KOPT-K1 (cell line): ENCODE measurements around the gene GTSE1.
"Not testable (repeated sequence)": the region's sequence is repeated elsewhere in the genome, so short reads cannot be mapped to it uniquely, and the experiment has no call there.

ENCODE experiments used
- H3K27ac ChIP-seq: fragments of 200-600 bp; sonication (generic); 2 replicates; pipeline ENCODE4 v1.5.1; 2016; ENCODE audit warnings: antibody characterized with exemption, mild to moderate bottlenecking, low read depth, low read length; ENCODE audit not compliant: poor library complexity, severe bottlenecking
- H3K36me3 ChIP-seq: fragments of 200-600 bp; sonication (generic); 2 replicates; pipeline ENCODE4 v1.5.1; 2017; ENCODE audit warnings: antibody characterized with exemption, mild to moderate bottlenecking, low read length, moderate library complexity; ENCODE audit not compliant: insufficient read depth
- H3K9me3 ChIP-seq: fragments of 200-600 bp; sonication (generic); 2 replicates; pipeline ENCODE4 v1.5.1; 2017; ENCODE audit warnings: antibody characterized with exemption, low read length, mild to moderate bottlenecking; ENCODE audit not compliant: insufficient read depth, poor library complexity, severe bottlenecking

Gene GTSE1

GRCh38 chr22:46296257-46297150, at the start of gene GTSE1:
GTSE1 (plus strand) TSS chr22:46296870; CDS start chr22:46297401, 531 bp downstream.
- Histone ChIP-seq H3K27ac (peak within 1 kb of the TSS; percentile 91), H3K9me3 (no peaks in the 10 kb centered on the region), H3K36me3 (peaks cover 37% of the 10 kb centered on the region)

- no peaks in the 10 kb centered on the region for H3K9me3 ChIP-seq
- no peak overlapping the region for H3K27ac ChIP-seq
- H3K36me3 ChIP-seq = peaks cover 12% of the 10 kb centered on the region; the same call in 1 of the 2 replicates
Observed at GRCh38 chr22:46247443-46247975, 49.2 kb upstream of the GTSE1 start.

- H3K9me3 ChIP-seq = no peaks in the 10 kb centered on the region
- H3K27ac ChIP-seq = peak within 1 kb of the TSS; percentile 73
- H3K36me3 ChIP-seq = no peaks in the 10 kb centered on the region
Observed at GRCh38 chr22:46250035-46250782, 46.5 kb upstream of the GTSE1 start, which contains the start of gene CDPF1. CDPF1 (minus strand) TSS chr22:46250293; CDS start chr22:46248284, 2,009 bp downstream.

- Histone ChIP-seq H3K36me3 (no peaks in the 10 kb centered on the region), H3K9me3 (no peaks in the 10 kb centered on the region), H3K27ac (peak overlapping the region; percentile 73)
Observed at GRCh38 chr22:46250783-46251125, 45.9 kb upstream of the GTSE1 start.

GRCh38 chr22:46251266-46251665, 45.4 kb upstream of the GTSE1 start:
- H3K9me3 ChIP-seq = no peaks in the 10 kb centered on the region
- no peak overlapping the region for H3K27ac ChIP-seq
- H3K36me3 ChIP-seq = no peaks in the 10 kb centered on the region

- no peaks in the 10 kb centered on the region for H3K36me3 ChIP-seq
- H3K9me3 ChIP-seq = peaks cover under 1% of the 10 kb centered on the region
- H3K27ac ChIP-seq = no peak overlapping the region
Observed at GRCh38 chr22:46251816-46252380, 44.8 kb upstream of the GTSE1 start.

- Histone ChIP-seq H3K27ac (no peak overlapping the region), H3K36me3 (no peaks in the 10 kb centered on the region), H3K9me3 (peaks cover 17% of the 10 kb centered on the region)
Observed at GRCh38 chr22:46256358-46256958, 40.2 kb upstream of the GTSE1 start.

GRCh38 chr22:46259374-46259773, 37.3 kb upstream of the GTSE1 start:
- peaks cover 41% of the 10 kb centered on the region for H3K9me3 ChIP-seq
- H3K27ac ChIP-seq = no peak overlapping the region
- no peaks in the 10 kb centered on the region for H3K36me3 ChIP-seq

GRCh38 chr22:46260038-46260437, 36.6 kb upstream of the GTSE1 start:
- no peaks in the 10 kb centered on the region for H3K36me3 ChIP-seq
- H3K9me3 ChIP-seq = peaks cover 47% of the 10 kb centered on the region
- H3K27ac ChIP-seq = no peak overlapping the region

- no peak overlapping the region for H3K27ac ChIP-seq
- H3K9me3 ChIP-seq = peaks cover 58% of the 10 kb centered on the region
- no peaks in the 10 kb centered on the region for H3K36me3 ChIP-seq
Observed at GRCh38 chr22:46262449-46263215, 34.0 kb upstream of the GTSE1 start.

- Histone ChIP-seq H3K27ac (no peak within 1 kb of the TSS), H3K9me3 (peaks cover 58% of the 10 kb centered on the region), H3K36me3 (no peaks in the 10 kb centered on the region)
Observed at GRCh38 chr22:46263216-46263590, 33.5 kb upstream of the GTSE1 start, which contains the start of gene PKDREJ. PKDREJ (minus strand) TSS chr22:46263343; CDS start chr22:46263322, 21 bp downstream.

GRCh38 chr22:46264520-46264919, 32.1 kb upstream of the GTSE1 start:
- peaks cover 55% of the 10 kb centered on the region for H3K9me3 ChIP-seq
- not testable (repeated sequence) for H3K27ac ChIP-seq, H3K36me3 ChIP-seq

GRCh38 chr22:46265627-46266026, 31.0 kb upstream of the GTSE1 start:
- not testable (repeated sequence) for H3K36me3 ChIP-seq, H3K27ac ChIP-seq
- H3K9me3 ChIP-seq = peaks cover 47% of the 10 kb centered on the region
